Glutamatergic neuron (in vitro differentiated cells): Measurements from ENCODE around the gene SSNA1. TPM values are rescaled to one million over a fixed set of nuclear protein-coding genes. Genes with fewer than 3 reads are reported as not detected.

Experiments
- DNase-seq: peaks from one replicate; pipeline ENCODE4 v3.0.0; 2022
- H3K27ac Mint-ChIP-seq: one replicate; pipeline ENCODE4 v1.8.0; 2020; ENCODE audit warnings: mild to moderate bottlenecking, mixed read lengths, inconsistent platforms; ENCODE audit not compliant: unreplicated experiment
- H3K27me3 Mint-ChIP-seq: one replicate; pipeline ENCODE4 v1.8.0; 2020; ENCODE audit warnings: mild to moderate bottlenecking, moderate library complexity, mixed read lengths, inconsistent platforms; ENCODE audit not compliant: unreplicated experiment
- H3K36me3 Mint-ChIP-seq: one replicate; pipeline ENCODE4 v1.8.0; 2020; ENCODE audit warnings: mild to moderate bottlenecking, mixed read lengths, inconsistent platforms; ENCODE audit not compliant: unreplicated experiment
- H3K4me1 Mint-ChIP-seq: one replicate; pipeline ENCODE4 v1.8.0; 2020; ENCODE audit warnings: mild to moderate bottlenecking, low read depth, mixed read lengths, inconsistent platforms; ENCODE audit not compliant: unreplicated experiment
- H3K4me3 Mint-ChIP-seq: one replicate; pipeline ENCODE4 v1.8.0; 2020; ENCODE audit warnings: mild to moderate bottlenecking, mixed read lengths, inconsistent platforms; ENCODE audit not compliant: unreplicated experiment
- H3K9me3 Mint-ChIP-seq: one replicate; pipeline ENCODE4 v1.8.0; 2020; ENCODE audit warnings: mild to moderate bottlenecking, moderate library complexity, mixed read lengths, inconsistent platforms; ENCODE audit not compliant: unreplicated experiment
- CTCF ChIP-seq: fragments of 200-600 bp; sonication (generic); IDR thresholded peaks from one replicate; pipeline ENCODE4 v1.5.0; 2021; ENCODE audit not compliant: partially characterized antibody, unreplicated experiment
- total RNA-seq: library from RNA; stranded (reverse); fragmentation: NEBNext Ultra II Directional; extraction: Animal tissue kit (Norgen Biotek cat#: 25700); gene quantifications from one replicate; pipeline ENCODE4 v1.2.1, GENCODE V29; 2021; ENCODE audit not compliant: unreplicated experiment

SSNA1 gene
- total RNA-seq, 1 donor from 2014 or later = 37.3 TPM

GRCh38 chr9:137232101-137232500 lies 43.6 kb downstream of the SSNA1 start:
- no peaks in the 10 kb centered on the region for H3K36me3 Mint-ChIP-seq
- peaks cover 2% of the 10 kb centered on the region for H3K4me1 Mint-ChIP-seq
- DNase-seq = no peak
- H3K4me3 Mint-ChIP-seq = no peak overlapping the region
- no peaks in the 10 kb centered on the region for H3K9me3 Mint-ChIP-seq
- no peak overlapping the region for H3K27ac Mint-ChIP-seq
- H3K27me3 Mint-ChIP-seq = no peaks in the 10 kb centered on the region
- no peak for TF ChIP-seq CTCF

- Mint-ChIP-seq H3K4me3 (no peak overlapping the region), H3K4me1 (peaks cover 1% of the 10 kb centered on the region), H3K36me3 (no peaks in the 10 kb centered on the region), H3K27ac (no peak overlapping the region), H3K9me3 (no peaks in the 10 kb centered on the region), H3K27me3 (no peaks in the 10 kb centered on the region)
- DNase-seq = no peak
- TF ChIP-seq CTCF = no peak
Observed at GRCh38 chr9:137232510-137232909, 44.0 kb downstream of the SSNA1 start.

- H3K4me3 Mint-ChIP-seq = no peak overlapping the region
- TF ChIP-seq CTCF = no peak
- no peaks in the 10 kb centered on the region for H3K27me3 Mint-ChIP-seq
- no peaks in the 10 kb centered on the region for H3K36me3 Mint-ChIP-seq
- H3K27ac Mint-ChIP-seq = no peak overlapping the region
- peaks cover 1% of the 10 kb centered on the region for H3K9me3 Mint-ChIP-seq
- H3K4me1 Mint-ChIP-seq = peaks cover 2% of the 10 kb centered on the region
- no peak for DNase-seq
Observed at GRCh38 chr9:137233143-137233980, 44.9 kb downstream of the SSNA1 start.

- Mint-ChIP-seq H3K36me3 (no peaks in the 10 kb centered on the region), H3K27me3 (no peaks in the 10 kb centered on the region), H3K9me3 (peaks cover 4% of the 10 kb centered on the region), H3K4me3 (no peak overlapping the region), H3K27ac (no peak overlapping the region), H3K4me1 (peaks cover 8% of the 10 kb centered on the region)
- TF ChIP-seq CTCF = no peak
- DNase-seq = no peak
Observed at GRCh38 chr9:137234055-137234697, 45.7 kb downstream of the SSNA1 start.
